Bronchial epithelial cell (primary cell): ENCODE measurements around the gene FLYWCH1. TPM values are rescaled to one million over a fixed set of nuclear protein-coding genes. Genes with fewer than 3 reads are reported as not detected.

Experiments
- DNase-seq: peaks from one replicate; pipeline ENCODE4 v3.0.0-alpha.2; 2010; ENCODE audit warnings: low read depth
- FAIRE-seq: peaks from 2 replicates; lab custom pipeline; 2011; peaks lifted over from hg19 to GRCh38; lab: Jason Lieb, UNC
- H3K27me3 ChIP-seq: 2 replicates; pipeline ENCODE4 v1.5.1; 2011; ENCODE audit warnings: low read length; ENCODE audit not compliant: control insufficient read depth, insufficient read depth
- H3K36me3 ChIP-seq: 2 replicates; pipeline ENCODE4 v1.5.1; 2011; ENCODE audit warnings: low read length; ENCODE audit not compliant: control insufficient read depth, insufficient read depth
- H3K4me3 ChIP-seq: 2 replicates; pipeline ENCODE4 v1.5.1; 2011; ENCODE audit warnings: mild to moderate bottlenecking, low read depth, low read length, control low read depth
- total RNA-seq: library from RNA; depleted of rRNA; stranded (reverse); fragments of >200 nt; gene quantifications from 2 replicates; pipeline ENCODE4 v1.2.1, GENCODE V29; 2014
- TF ChIP-seq, protein P1 (sequence below): IDR thresholded peaks from 2 replicates; pipeline ENCODE4 v1.5.1; 2011; ENCODE audit warnings: mild to moderate bottlenecking, moderate library complexity, low read length, control low read depth, inconsistent platforms; ENCODE audit not compliant: insufficient read depth, severe bottlenecking

FLYWCH1 gene
- total RNA-seq, 1 donor from 2014 or later = 41.9 TPM

DNA sequence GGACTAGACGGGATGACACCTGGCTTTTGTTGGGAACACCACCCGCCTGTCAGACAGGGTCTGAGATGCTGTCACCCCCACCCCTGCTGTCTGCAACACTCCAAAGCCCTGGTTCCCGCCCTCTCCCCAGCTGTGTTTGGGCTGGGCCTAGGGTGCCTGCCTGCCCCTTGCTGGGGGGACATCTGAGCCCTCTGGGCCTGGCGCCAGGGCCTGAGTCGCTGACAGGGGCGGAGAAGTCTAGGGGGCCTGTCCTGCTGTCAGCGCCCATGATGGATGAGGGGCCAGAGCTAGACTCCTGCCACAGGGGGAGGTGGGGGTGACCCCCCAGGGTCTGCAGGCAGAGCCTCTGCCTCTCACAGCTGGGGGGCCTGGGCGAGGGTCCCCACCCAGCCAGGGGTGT, 76.1 kb downstream of the FLYWCH1 start:
- Histone ChIP-seq H3K4me3 (no peak overlapping the region), H3K36me3 (no peaks in the 10 kb centered on the region), H3K27me3 (peaks cover 7% of the 10 kb centered on the region)
- TF ChIP-seq, protein P1, sequence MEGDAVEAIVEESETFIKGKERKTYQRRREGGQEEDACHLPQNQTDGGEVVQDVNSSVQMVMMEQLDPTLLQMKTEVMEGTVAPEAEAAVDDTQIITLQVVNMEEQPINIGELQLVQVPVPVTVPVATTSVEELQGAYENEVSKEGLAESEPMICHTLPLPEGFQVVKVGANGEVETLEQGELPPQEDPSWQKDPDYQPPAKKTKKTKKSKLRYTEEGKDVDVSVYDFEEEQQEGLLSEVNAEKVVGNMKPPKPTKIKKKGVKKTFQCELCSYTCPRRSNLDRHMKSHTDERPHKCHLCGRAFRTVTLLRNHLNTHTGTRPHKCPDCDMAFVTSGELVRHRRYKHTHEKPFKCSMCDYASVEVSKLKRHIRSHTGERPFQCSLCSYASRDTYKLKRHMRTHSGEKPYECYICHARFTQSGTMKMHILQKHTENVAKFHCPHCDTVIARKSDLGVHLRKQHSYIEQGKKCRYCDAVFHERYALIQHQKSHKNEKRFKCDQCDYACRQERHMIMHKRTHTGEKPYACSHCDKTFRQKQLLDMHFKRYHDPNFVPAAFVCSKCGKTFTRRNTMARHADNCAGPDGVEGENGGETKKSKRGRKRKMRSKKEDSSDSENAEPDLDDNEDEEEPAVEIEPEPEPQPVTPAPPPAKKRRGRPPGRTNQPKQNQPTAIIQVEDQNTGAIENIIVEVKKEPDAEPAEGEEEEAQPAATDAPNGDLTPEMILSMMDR = no peak
- FAIRE-seq = no peak
- DNase-seq = no peak

- peaks cover 7% of the 10 kb centered on the region for H3K27me3 ChIP-seq
- no peak for FAIRE-seq
Observed at GRCh38 chr16:2988590-2989099, 76.9 kb downstream of the FLYWCH1 start.

DNA sequence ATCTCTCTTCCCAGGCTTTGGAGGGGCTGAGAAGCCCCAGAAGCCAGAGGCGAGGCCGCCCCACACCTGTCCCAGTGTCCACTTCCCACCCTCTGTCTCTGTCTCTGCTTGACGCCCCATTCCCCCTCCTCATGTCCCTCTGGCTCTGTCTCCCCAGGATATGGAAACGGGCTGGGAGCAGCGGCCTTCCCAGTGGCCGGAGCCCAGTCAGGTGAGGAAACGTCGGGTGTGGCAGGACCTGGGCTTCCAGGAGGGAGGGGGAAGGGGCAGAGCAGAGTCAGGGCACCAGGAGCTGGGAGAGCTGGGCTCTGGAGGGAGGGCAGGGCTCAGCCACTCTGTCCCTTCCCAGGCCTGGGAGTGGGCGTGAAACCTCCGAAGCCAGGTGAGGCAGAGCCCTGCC, 79.2 kb downstream of the FLYWCH1 start:
- FAIRE-seq = no peak
- DNase-seq = no peak
- Histone ChIP-seq H3K4me3 (no peak overlapping the region), H3K36me3 (no peaks in the 10 kb centered on the region), H3K27me3 (peaks cover 7% of the 10 kb centered on the region)
- TF ChIP-seq, protein P1 = no peak

More at GRCh38 chr16:2988590-2989099, 76.9 kb downstream of the FLYWCH1 start:
- TF ChIP-seq, protein P1 = no peak
- no peak overlapping the region for H3K4me3 ChIP-seq
- H3K36me3 ChIP-seq = no peaks in the 10 kb centered on the region
- no peak for DNase-seq

DNA sequence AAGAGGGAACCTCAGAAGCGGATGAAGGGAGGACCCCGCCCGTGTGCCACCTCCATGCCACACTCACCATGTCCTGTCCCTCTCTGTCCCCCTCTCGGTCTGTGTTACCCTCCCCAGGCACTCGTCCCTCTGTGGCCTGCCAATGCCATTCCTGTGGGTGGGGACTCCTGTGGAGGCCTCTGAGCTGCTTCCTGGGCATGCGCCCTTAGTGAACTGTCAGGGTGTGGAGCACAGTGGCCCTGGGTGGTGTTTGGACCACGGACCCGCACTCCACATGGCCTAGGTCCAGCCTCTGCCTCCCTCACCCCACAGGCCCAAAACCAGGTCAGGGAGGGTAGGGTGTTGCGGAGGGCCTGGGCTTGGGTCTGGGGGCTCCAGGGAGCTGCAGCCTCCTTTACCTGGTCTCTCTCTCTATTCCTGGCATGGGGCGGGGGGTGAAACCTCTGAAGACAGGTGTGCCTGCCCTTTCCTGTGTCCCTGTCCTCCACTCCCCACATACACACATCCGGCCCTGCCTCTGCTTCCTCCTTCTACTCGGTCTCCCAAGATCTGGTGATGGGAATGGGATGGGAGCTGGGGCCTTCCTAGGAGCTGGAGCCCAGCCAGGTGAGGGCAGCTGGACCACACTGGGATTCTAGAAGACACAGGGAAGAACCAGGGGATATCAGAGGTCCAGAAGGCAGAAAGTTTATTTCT, 80.0 kb downstream of the FLYWCH1 start:
- FAIRE-seq (no peak), DNase-seq (no peak)
- Histone ChIP-seq H3K4me3 (no peak overlapping the region), H3K27me3 (peaks cover 7% of the 10 kb centered on the region), H3K36me3 (no peaks in the 10 kb centered on the region)
- TF ChIP-seq, protein P1 = no peak

GRCh38 chr16:2992383-2993081, 80.8 kb downstream of the FLYWCH1 start:
- H3K4me3 ChIP-seq = no peak overlapping the region
- peaks cover 4% of the 10 kb centered on the region for H3K27me3 ChIP-seq
- FAIRE-seq (no peak), DNase-seq (peak; percentile 67)
- H3K36me3 ChIP-seq = no peaks in the 10 kb centered on the region
- TF ChIP-seq, protein P1 = no peak
